Heart right ventricle (tissue), 16 donors: ENCODE data around the gene EN2. TPM values are rescaled to one million over a fixed set of nuclear protein-coding genes. Genes with fewer than 3 reads are reported as not detected.

Experiments
- ATAC-seq, 8 donors: fragments of 200-7000 bp; cut with Tn5 transposase; one replicate each; pipeline ENCODE4 v1.9.1; 2020; ENCODE audit warnings: mild to moderate bottlenecking in 8 of 8, moderate library complexity in 8 of 8, moderate number of reproducible peaks in 1 of 8
- DNase-seq, 2 donors: peaks; one replicate each; pipeline ENCODE4 v3.0.0-alpha.2; 2020
- H3K27ac ChIP-seq, 10 donors: fragments of 200-600 bp; sonication (generic) in 2 of 10; one replicate each; pipeline versions ENCODE4 v1.5.0 to v1.8.0; 2020 to 2022; ENCODE audit warnings: mild to moderate bottlenecking in 3 of 10
- H3K27me3 ChIP-seq, 7 donors: fragments of 200-600 bp; one replicate each; pipeline ENCODE4 v1.8.0; 2021 to 2022; ENCODE audit warnings: mild to moderate bottlenecking in 2 of 7
- H3K36me3 ChIP-seq, 9 donors: fragments of 200-600 bp; sonication (generic) in 1 of 9; one replicate each; pipeline versions ENCODE4 v1.5.0 to v1.8.0; 2020 to 2022; ENCODE audit warnings: mild to moderate bottlenecking in 2 of 9
- H3K4me1 ChIP-seq, 9 donors: fragments of 200-600 bp; sonication (generic) in 1 of 9; one replicate each; pipeline versions ENCODE4 v1.5.0 to v1.8.0; 2020 to 2022; ENCODE audit warnings: mild to moderate bottlenecking in 4 of 9
- H3K4me3 ChIP-seq, 10 donors: fragments of 200-600 bp; sonication (generic) in 2 of 10; one replicate each; pipeline versions ENCODE4 v1.5.0 to v1.8.0; 2020 to 2022; ENCODE audit warnings: mild to moderate bottlenecking in 7 of 10, moderate library complexity in 2 of 10
- H3K9me3 ChIP-seq, 11 donors: fragments of 200-600 bp in 10 of 11; sonication (generic) in 2 of 11; one replicate each; pipeline versions ENCODE4 v1.5.0 to v1.8.0; 2013 to 2022; ENCODE audit warnings: mild to moderate bottlenecking in 2 of 11, control low read depth in 1 of 11, moderate library complexity in 1 of 11
- WGBS, 2 donors: extraction: QIAGEN DNeasy Blood & Tissue Kit; methylation state at CpG; one replicate each; pipeline ENCODE4 v1.1.7; 2013; ENCODE audit warnings: inconsistent platforms in 1 of 2; 5-methylcytosine and 5-hydroxymethylcytosine counted together
- intact Hi-C, 10 donors: fragments of 100-400 bp; cut with DNase I; formaldehyde crosslinking; loops; one replicate each; pipeline versions ENCODE4 v1.11.1 to v1.14.2; 2022
- polyA plus RNA-seq, 2 donors: library from polyadenylated mRNA; stranded (reverse); fragments of 200-250 nt; gene quantifications; one replicate each; pipeline ENCODE4 v1.2.3, GENCODE V29; 2013
- total RNA-seq, 10 donors: library from RNA; stranded (reverse); fragmentation: NEBNext Ultra II Directional in 3 of 10; extraction: Animal tissue kit (Norgen Biotek cat#: 25700) in 3 of 10; gene quantifications; one replicate each; pipeline versions ENCODE4 v1.2.1 to v1.2.4, GENCODE V29; 2021 to 2023
- TF ChIP-seq, protein P1 (sequence below), 9 donors: fragments of 200-600 bp; sonication (generic) in 2 of 9; IDR thresholded peaks; one replicate each; pipeline versions ENCODE4 v1.5.0 to v1.8.0; 2021 to 2022; ENCODE audit warnings: antibody characterized with exemption in 9 of 9, mild to moderate bottlenecking in 5 of 9, moderate library complexity in 1 of 9
- donor health status: Arrhythmogenic right ventricular cardiomyopathy.
- donor health status: ischemic (EF 13 %, LVEDD 7.1; RV severe dilation, severe dysfunction).
- donor health status: healthy with polysubstance abuse.
- donor health status: DM: no; HTN: yes; CAD: no.
- donor health status: DM: no; HTN: no; CAD: no.
- donor health status: ischemic (EF 25% LVEDD 6.9; RV normal size, moderate dysfunction).
- donor health status: ischemic (EF 25% LVEDD 5.7; RV mildly dilated, moderate dysfunction).
- donor health status: healthy.
- donor health status: DM: yes; HTN: yes; CAD: no.
- donor health status: Ischemic cardiomyopathy.
- donor health status: ischemic (EF 35%, LVEDD 5.7; RV mildly dilated, moderate dysfunction).
- donor health status: nonischemic (EF 11% LVEDD 7.7; RV severe dilation, severe dysfunction).
- donor health status: DM: yes; HTN: yes; CAD: no.
- donor health status: PGD.
- donor health status: ischemic (EF 29% LVEDD 5.4; RV normal size, mild dysfunction).
- donor health status: nonischemic (EF 23%, LVEDD 6.1; RV moderate dilation, normal function).

EN2 gene
- total and polyA plus RNA-seq, 12 donors, result 0.01 to 0.08 (median 0.07) TPM; not detected in 8

GRCh38 chr7:155496267-155497005 lies 38.5 kb downstream of the EN2 start:
- Histone ChIP-seq H3K27me3 (peaks cover 0 to 100% (median 88%) of the 10 kb centered on the region in 7 donors), H3K36me3 (no peaks in the 10 kb centered on the region), H3K9me3 (no peaks in the 10 kb centered on the region), H3K27ac (no peak overlapping the region), H3K4me1 (peaks cover 0 to 6% (median under 1%) of the 10 kb centered on the region in 9 donors), H3K4me3 (no peak overlapping the region)
- TF ChIP-seq, protein P1, sequence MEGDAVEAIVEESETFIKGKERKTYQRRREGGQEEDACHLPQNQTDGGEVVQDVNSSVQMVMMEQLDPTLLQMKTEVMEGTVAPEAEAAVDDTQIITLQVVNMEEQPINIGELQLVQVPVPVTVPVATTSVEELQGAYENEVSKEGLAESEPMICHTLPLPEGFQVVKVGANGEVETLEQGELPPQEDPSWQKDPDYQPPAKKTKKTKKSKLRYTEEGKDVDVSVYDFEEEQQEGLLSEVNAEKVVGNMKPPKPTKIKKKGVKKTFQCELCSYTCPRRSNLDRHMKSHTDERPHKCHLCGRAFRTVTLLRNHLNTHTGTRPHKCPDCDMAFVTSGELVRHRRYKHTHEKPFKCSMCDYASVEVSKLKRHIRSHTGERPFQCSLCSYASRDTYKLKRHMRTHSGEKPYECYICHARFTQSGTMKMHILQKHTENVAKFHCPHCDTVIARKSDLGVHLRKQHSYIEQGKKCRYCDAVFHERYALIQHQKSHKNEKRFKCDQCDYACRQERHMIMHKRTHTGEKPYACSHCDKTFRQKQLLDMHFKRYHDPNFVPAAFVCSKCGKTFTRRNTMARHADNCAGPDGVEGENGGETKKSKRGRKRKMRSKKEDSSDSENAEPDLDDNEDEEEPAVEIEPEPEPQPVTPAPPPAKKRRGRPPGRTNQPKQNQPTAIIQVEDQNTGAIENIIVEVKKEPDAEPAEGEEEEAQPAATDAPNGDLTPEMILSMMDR (IDR thresholded peaks at IDR 0.05), result no peak
- DNase-seq, result no peak
- WGBS, 2 donors, result 85 to 88% methylated on average over 23 of the region's 23 CpGs
- intact Hi-C loops, result no loop called here
- no peak for ATAC-seq

DNA sequence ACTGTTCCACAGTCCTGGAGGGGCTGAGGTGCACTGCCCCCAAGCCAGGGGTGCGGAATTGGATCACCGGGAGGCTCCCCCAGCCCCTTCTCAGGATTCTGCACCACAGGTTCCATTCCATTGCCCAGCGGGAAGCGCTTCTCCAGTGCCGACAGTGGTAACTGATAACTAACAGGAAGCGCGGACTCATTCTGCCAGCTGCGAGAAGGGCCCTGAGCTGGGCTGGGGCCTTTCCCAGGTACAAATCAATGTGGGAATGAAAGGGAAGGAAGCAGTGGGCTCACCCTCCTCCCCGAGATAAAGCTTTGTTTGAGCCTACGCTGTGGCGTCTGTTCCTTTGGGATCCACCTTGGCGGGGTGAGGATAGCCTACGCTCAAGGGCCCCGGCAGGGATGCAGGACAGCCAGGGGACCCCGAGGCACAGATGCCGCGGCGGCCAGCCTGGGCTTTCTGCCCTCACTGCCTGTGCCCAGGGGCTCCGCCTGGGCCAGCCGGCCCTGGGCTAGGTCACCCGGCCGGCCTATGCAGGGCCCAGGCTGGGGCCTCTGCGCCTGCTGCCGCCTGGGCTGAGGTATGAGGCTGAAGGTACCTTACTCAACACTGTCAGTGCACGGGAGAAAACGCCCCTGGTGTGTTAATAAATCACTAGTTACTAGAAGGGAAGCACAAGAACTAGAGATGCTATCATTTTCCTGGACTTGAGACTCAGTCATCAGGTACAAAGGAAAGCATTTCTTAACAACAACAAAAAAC lies 39.4 kb downstream of the EN2 start:
- TF ChIP-seq, protein P1 (IDR thresholded peaks at IDR 0.05), result no peak
- DNase-seq, result no peak
- peaks cover 0 to 100% (median 88%) of the 10 kb centered on the region in 7 donors for H3K27me3 ChIP-seq
- ATAC-seq, result no peak
- WGBS, 2 donors, result 66 to 71% methylated on average over 26 of the region's 26 CpGs
- intact Hi-C loops, result no loop called here
- H3K36me3 ChIP-seq, result no peaks in the 10 kb centered on the region
- H3K9me3 ChIP-seq, result no peaks in the 10 kb centered on the region
- H3K27ac ChIP-seq, result no peak overlapping the region
- H3K4me3 ChIP-seq, result no peak overlapping the region
- H3K4me1 ChIP-seq, result no peaks in the 10 kb centered on the region

DNA sequence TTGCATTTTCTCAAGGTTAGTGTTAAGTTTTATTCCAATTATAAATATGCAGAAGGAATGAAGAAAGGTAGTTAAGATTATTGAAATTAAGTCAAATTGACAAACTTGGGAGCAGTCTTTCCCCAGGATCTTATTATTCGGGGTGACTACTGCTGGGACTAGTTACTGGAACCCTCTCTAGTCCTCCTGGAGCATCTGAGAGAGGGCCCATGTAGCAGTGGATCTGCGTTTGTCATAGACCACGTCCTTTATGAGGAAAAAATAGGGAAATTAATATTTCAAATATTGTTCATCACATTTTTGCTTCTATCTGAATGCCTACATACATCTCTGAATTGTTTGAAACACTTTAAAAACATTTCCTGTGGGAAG lies 47.5 kb downstream of the EN2 start:
- TF ChIP-seq, protein P1 (IDR thresholded peaks at IDR 0.05), result no peak
- ATAC-seq, result no peak
- intact Hi-C loops, result no loop called here
- H3K4me3 ChIP-seq, result no peak overlapping the region
- peaks cover 0 to 20% (median 8%) of the 10 kb centered on the region in 9 donors for H3K4me1 ChIP-seq
- WGBS, 2 donors, result 23 to 37% methylated on average over 3 of the region's 3 CpGs
- peaks cover 28 to 100% (median 100%) of the 10 kb centered on the region in 7 donors for H3K27me3 ChIP-seq
- DNase-seq, result no peak
- no peaks in the 10 kb centered on the region for H3K9me3 ChIP-seq
- no peaks in the 10 kb centered on the region for H3K36me3 ChIP-seq
- H3K27ac ChIP-seq, result no peak overlapping the region

GRCh38 chr7:155506854-155507337 lies 49.0 kb downstream of the EN2 start:
- ATAC-seq, result no peak

More at GRCh38 chr7:155506854-155507337, 49.0 kb downstream of the EN2 start:
- H3K4me3 ChIP-seq, result no peak overlapping the region
- peaks cover 33 to 100% (median 99%) of the 10 kb centered on the region in 7 donors for H3K27me3 ChIP-seq
- DNase-seq, result no peak
- no peaks in the 10 kb centered on the region for H3K9me3 ChIP-seq
- H3K4me1 ChIP-seq, result peaks cover 0 to 22% (median 8%) of the 10 kb centered on the region in 9 donors
- no peaks in the 10 kb centered on the region for H3K36me3 ChIP-seq
- H3K27ac ChIP-seq, result no peak overlapping the region
- WGBS, 2 donors, result 9 to 12% methylated on average over 14 of the region's 14 CpGs
- intact Hi-C loops, result no loop called here
- TF ChIP-seq, protein P1 (IDR thresholded peaks at IDR 0.05), result no peak
